Astrocyte (in vitro differentiated cells and primary cell): ENCODE results near the gene SCLT1. TPM values are rescaled to one million over a fixed set of nuclear protein-coding genes. Genes with fewer than 3 reads are reported as not detected.

ENCODE experiments used
- DNase-seq: peaks from one replicate; pipeline ENCODE4 v3.0.0-alpha.2; 2010; ENCODE audit warnings: low read depth
- FAIRE-seq: peaks from 2 replicates; lab custom pipeline; 2011; peaks lifted over from hg19 to GRCh38; lab: Jason Lieb, UNC
- H2AFZ ChIP-seq: 2 replicates; pipeline ENCODE4 v1.6.0; 2012; ENCODE audit warnings: low read depth, low read length, inconsistent platforms
- H3K27ac ChIP-seq: 2 replicates; pipeline ENCODE4 v1.5.1; 2011; ENCODE audit warnings: low read depth, low read length, inconsistent platforms
- H3K27me3 ChIP-seq: 2 replicates; pipeline ENCODE4 v1.6.0; 2011; ENCODE audit warnings: low read length, inconsistent platforms; ENCODE audit not compliant: insufficient read depth
- H3K36me3 ChIP-seq: 2 replicates; pipeline ENCODE4 v1.5.1; 2011; ENCODE audit warnings: low read length, inconsistent platforms; ENCODE audit not compliant: insufficient read depth
- H3K4me1 ChIP-seq: 2 replicates; pipeline ENCODE4 v1.5.1; 2011; ENCODE audit warnings: low read length, inconsistent platforms; ENCODE audit not compliant: insufficient read depth
- H3K4me2 ChIP-seq: 2 replicates; pipeline ENCODE4 v1.6.0; 2012; ENCODE audit warnings: low read length, inconsistent platforms
- H3K4me3 ChIP-seq: 2 replicates; pipeline ENCODE4 v1.5.1; 2011; ENCODE audit warnings: low read depth, mild to moderate bottlenecking, low read length, inconsistent platforms; ENCODE audit not compliant: insufficient read depth
- H3K79me2 ChIP-seq: 2 replicates; pipeline ENCODE4 v1.6.0; 2012; ENCODE audit warnings: mild to moderate bottlenecking, low read length, inconsistent platforms; ENCODE audit not compliant: insufficient read depth
- H3K9ac ChIP-seq: 2 replicates; pipeline ENCODE4 v1.6.0; 2012; ENCODE audit warnings: mild to moderate bottlenecking, low read length, inconsistent platforms
- H3K9me3 ChIP-seq: 2 replicates; pipeline ENCODE4 v1.5.1; 2012; ENCODE audit warnings: low read depth, mild to moderate bottlenecking, low read length, inconsistent platforms; ENCODE audit not compliant: insufficient read depth
- H4K20me1 ChIP-seq: 2 replicates; pipeline ENCODE4 v1.6.0; 2012; ENCODE audit warnings: low read length, inconsistent platforms; ENCODE audit not compliant: insufficient read depth
- H3K27ac Mint-ChIP-seq: one replicate; pipeline ENCODE4 v1.8.0; 2021; ENCODE audit warnings: mild to moderate bottlenecking, mixed read lengths; ENCODE audit not compliant: unreplicated experiment
- H3K27me3 Mint-ChIP-seq: one replicate; pipeline ENCODE4 v1.8.0; 2021; ENCODE audit warnings: low read depth, mixed read lengths; ENCODE audit not compliant: unreplicated experiment
- H3K36me3 Mint-ChIP-seq: one replicate; pipeline ENCODE4 v1.8.0; 2021; ENCODE audit warnings: low read depth, mixed read lengths; ENCODE audit not compliant: unreplicated experiment
- H3K4me1 Mint-ChIP-seq: one replicate; pipeline ENCODE4 v1.8.0; 2021; ENCODE audit warnings: low read depth, mixed read lengths; ENCODE audit not compliant: unreplicated experiment
- H3K4me3 Mint-ChIP-seq: one replicate; pipeline ENCODE4 v1.8.0; 2021; ENCODE audit warnings: mild to moderate bottlenecking, moderate library complexity, mixed read lengths; ENCODE audit not compliant: unreplicated experiment
- H3K9me3 Mint-ChIP-seq: one replicate; pipeline ENCODE4 v1.8.0; 2021; ENCODE audit warnings: mild to moderate bottlenecking, mixed read lengths; ENCODE audit not compliant: unreplicated experiment
- CTCF ChIP-seq: IDR thresholded peaks from 2 replicates; pipeline ENCODE4 v1.5.1; 2011; ENCODE audit warnings: low read depth, mild to moderate bottlenecking, inconsistent platforms, low read length, moderate library complexity; ENCODE audit not compliant: insufficient read depth
- EZH2 ChIP-seq: IDR thresholded peaks from 2 replicates; pipeline ENCODE4 v1.6.1; 2012; ENCODE audit warnings: mild to moderate bottlenecking, low read length, inconsistent platforms; ENCODE audit not compliant: insufficient read depth
- total RNA-seq: library from RNA; stranded (reverse); gene quantifications from 2 replicates; pipeline ENCODE4 v1.2.1, GENCODE V29; 2021

SCLT1 gene
- total RNA-seq, 1 donor from 2014 or later: 11.3 TPM

GRCh38 chr4:128861856-128862518 lies 231.4 kb downstream of the SCLT1 start:
- Mint-ChIP-seq H3K4me3 (no peak overlapping the region), H3K27me3 (no peaks in the 10 kb centered on the region), H3K4me1 (peaks cover 35% of the 10 kb centered on the region), H3K36me3 (peaks cover 49% of the 10 kb centered on the region), H3K27ac (no peak overlapping the region), H3K9me3 (no peaks in the 10 kb centered on the region)
- Histone ChIP-seq H2AFZ (no peak overlapping the region), H3K9me3 (no peaks in the 10 kb centered on the region), H3K4me2 (no peak overlapping the region), H4K20me1 (peaks cover 6% of the 10 kb centered on the region), H3K4me1 (peaks cover 24% of the 10 kb centered on the region), H3K27ac (no peak overlapping the region), H3K9ac (no peak overlapping the region), H3K79me2 (peaks cover 15% of the 10 kb centered on the region), H3K27me3 (no peaks in the 10 kb centered on the region), H3K36me3 (peaks cover 50% of the 10 kb centered on the region), H3K4me3 (no peak overlapping the region)
- DNase-seq: no peak
- no peak for FAIRE-seq
- no peak for TF ChIP-seq EZH2
- TF ChIP-seq CTCF: no peak

- H3K36me3 Mint-ChIP-seq: peaks cover 52% of the 10 kb centered on the region
Observed at GRCh38 chr4:128859887-128860677, 233.3 kb downstream of the SCLT1 start.

More at GRCh38 chr4:128859887-128860677, 233.3 kb downstream of the SCLT1 start:
- Histone ChIP-seq H4K20me1 (peaks cover 6% of the 10 kb centered on the region), H3K27me3 (no peaks in the 10 kb centered on the region), H2AFZ (no peak overlapping the region), H3K9ac (no peak overlapping the region), H3K79me2 (peaks cover 15% of the 10 kb centered on the region), H3K4me2 (peak overlapping the region; percentile 7), H3K4me3 (no peak overlapping the region), H3K4me1 (peaks cover 24% of the 10 kb centered on the region), H3K36me3 (peaks cover 52% of the 10 kb centered on the region), H3K27ac (peak overlapping the region; percentile 32), H3K9me3 (no peaks in the 10 kb centered on the region)
- no peaks in the 10 kb centered on the region for H3K9me3 Mint-ChIP-seq
- H3K27me3 Mint-ChIP-seq: no peaks in the 10 kb centered on the region
- FAIRE-seq (no peak), DNase-seq (peak; percentile 85)
- no peak for TF ChIP-seq CTCF
- no peak for TF ChIP-seq EZH2
- H3K4me3 Mint-ChIP-seq: no peak overlapping the region
- peaks cover 53% of the 10 kb centered on the region for H3K4me1 Mint-ChIP-seq
- no peak overlapping the region for H3K27ac Mint-ChIP-seq
